GM23248 (cell line): Measurements from ENCODE around the gene THAP5. TPM values are rescaled to one million over a fixed set of nuclear protein-coding genes. Genes with fewer than 3 reads are reported as not detected.

Experiments
- DNase-seq: peaks from one replicate; pipeline ENCODE4 v3.0.0-alpha.2; 2015
- H2AFZ ChIP-seq: fragments of 200-600 bp; sonication (generic); 2 replicates; pipeline ENCODE4 v1.6.1; 2016; ENCODE audit warnings: antibody characterized with exemption
- H3F3A ChIP-seq: fragments of 200-600 bp; sonication (generic); 2 replicates; pipeline ENCODE4 v1.6.1; 2016; ENCODE audit warnings: mild to moderate bottlenecking, antibody characterized with exemption, mixed run types; ENCODE audit not compliant: insufficient read depth
- H3K27ac ChIP-seq: fragments of 200-600 bp; sonication (generic); 2 replicates; pipeline ENCODE4 v1.5.1; 2016; ENCODE audit warnings: mild to moderate bottlenecking
- H3K27me3 ChIP-seq: fragments of 200-600 bp; sonication (generic); replicated peaks from 2 replicates; pipeline ENCODE4 v1.6.1; 2016; ENCODE audit warnings: mild to moderate bottlenecking; ENCODE audit not compliant: insufficient read depth
- H3K36me3 ChIP-seq: fragments of 200-600 bp; sonication (generic); 2 replicates; pipeline ENCODE4 v1.6.1; 2016; ENCODE audit warnings: low read depth, mild to moderate bottlenecking
- H3K4me1 ChIP-seq: fragments of 200-600 bp; sonication (generic); 2 replicates; pipeline ENCODE4 v1.6.1; 2016; ENCODE audit warnings: mild to moderate bottlenecking; ENCODE audit not compliant: insufficient read depth
- H3K4me2 ChIP-seq: fragments of 200-600 bp; sonication (generic); one replicate; pipeline ENCODE4 v1.6.1; 2016; ENCODE audit warnings: mild to moderate bottlenecking; ENCODE audit not compliant: unreplicated experiment
- H3K4me3 ChIP-seq: fragments of 200-600 bp; sonication (generic); 2 replicates; pipeline ENCODE4 v1.5.1; 2016; ENCODE audit warnings: mild to moderate bottlenecking
- H3K79me2 ChIP-seq: fragments of 200-600 bp; sonication (generic); 2 replicates; pipeline ENCODE4 v1.6.1; 2016; ENCODE audit warnings: mild to moderate bottlenecking; ENCODE audit not compliant: insufficient read depth
- H3K9ac ChIP-seq: fragments of 200-600 bp; sonication (generic); 2 replicates; pipeline ENCODE4 v1.6.1; 2016; ENCODE audit warnings: mild to moderate bottlenecking
- H3K9me2 ChIP-seq: fragments of 200-600 bp; sonication (generic); 2 replicates; pipeline ENCODE4 v1.6.1; 2016; ENCODE audit warnings: mixed run types, mild to moderate bottlenecking, moderate library complexity; ENCODE audit not compliant: insufficient read depth
- H3K9me3 ChIP-seq: fragments of 200-600 bp; sonication (generic); one replicate; pipeline ENCODE4 v1.6.1; 2017; ENCODE audit warnings: low read depth
- H4K20me1 ChIP-seq: fragments of 200-600 bp; sonication (generic); 2 replicates; pipeline ENCODE4 v1.6.0; 2016; ENCODE audit not compliant: insufficient read depth
- EZH2 ChIP-seq: fragments of 200-600 bp; sonication (generic); IDR thresholded peaks from 2 replicates; pipeline ENCODE4 v1.6.1; 2018; ENCODE audit warnings: antibody characterized with exemption, mild to moderate bottlenecking; ENCODE audit not compliant: insufficient read depth, poor library complexity, severe bottlenecking
- EZH2phosphoT487 ChIP-seq: fragments of 200-600 bp; sonication (generic); IDR thresholded peaks from 2 replicates; pipeline ENCODE4 v1.6.1; 2018; ENCODE audit warnings: antibody characterized with exemption, moderate library complexity, mild to moderate bottlenecking, low read depth; ENCODE audit not compliant: insufficient read depth
- WGBS, 2 experiments: methylation state at CpG; one replicate each; pipeline ENCODE4 v1.1.6; 2015 to 2017; ENCODE audit warnings: low lambda C conversion rate in 2 of 2, low coverage in 1 of 2; ENCODE audit errors: missing lambda C conversion rate in 2 of 2; 5-methylcytosine and 5-hydroxymethylcytosine counted together
- in situ Hi-C: fragments of 300-500 bp; cut with MboI; formaldehyde crosslinking; loops from 2 replicates; pipeline ENCODE4 v1.15.0; 2020
- polyA plus RNA-seq: library from polyadenylated mRNA; unstranded; fragments of >200 nt; fragmentation: Nextera tagmentation; extraction: Ambion mirVana; gene quantifications from 2 replicates; pipeline ENCODE4 v1.2.1, GENCODE V29; 2016
- total RNA-seq: library from RNA; depleted of rRNA; stranded (reverse); fragments of >200 nt; shearing (Covaris generic); gene quantifications from 2 replicates; pipeline ENCODE4 v1.2.3, GENCODE V29; 2014

The THAP5 gene
- total and polyA plus RNA-seq, 2 experiments from 2014 or later = 23.3 to 30.9 TPM

GRCh38 chr7:108581655-108582491 is 12.4 kb upstream of the THAP5 start:
- H3K4me1 ChIP-seq = no peaks in the 10 kb centered on the region
- no peak overlapping the region for H2AFZ ChIP-seq
- H3K27me3 ChIP-seq = 0 out of 2 replicates have a peak, but pooled peaks cover 4% of the 10 kb centered on the region
- no peak overlapping the region for H3K4me2 ChIP-seq
- no peaks in the 10 kb centered on the region for H3K79me2 ChIP-seq
- H3F3A ChIP-seq = no peaks in the 10 kb centered on the region
- DNase-seq = no peak
- no peak for TF ChIP-seq EZH2phosphoT487
- no peak for TF ChIP-seq EZH2
- no peak overlapping the region for H3K27ac ChIP-seq
- no peak overlapping the region for H3K4me3 ChIP-seq
- H4K20me1 ChIP-seq = no peaks in the 10 kb centered on the region
- H3K36me3 ChIP-seq = no peaks in the 10 kb centered on the region
- H3K9ac ChIP-seq = no peak overlapping the region
- in situ Hi-C loops = no loop called here
- no peaks in the 10 kb centered on the region for H3K9me2 ChIP-seq
- H3K9me3 ChIP-seq = no peaks in the 10 kb centered on the region
- 62 to 71% methylated on average over 4 of the region's 4 CpGs for WGBS, 2 experiments

DNA sequence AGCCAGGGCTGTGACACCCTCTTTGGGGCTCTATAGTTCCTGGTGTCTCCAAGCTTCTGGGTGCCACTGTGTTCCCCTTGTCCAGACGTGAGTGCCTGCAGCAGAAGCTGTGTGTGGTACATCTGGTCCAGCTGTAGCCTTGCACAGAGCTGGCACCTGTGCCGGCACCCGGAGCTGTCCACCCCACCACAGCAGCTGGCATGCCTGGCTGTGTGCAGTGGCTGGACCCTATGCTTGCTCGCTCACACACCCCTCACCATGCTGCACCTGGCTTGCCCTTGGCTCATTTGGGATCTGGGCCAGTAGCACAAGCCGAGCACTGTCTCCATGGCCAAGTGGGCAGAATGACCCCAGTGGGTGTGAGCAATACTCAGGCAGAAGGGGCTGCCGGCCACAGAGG is 10.8 kb upstream of the THAP5 start:
- Histone ChIP-seq H2AFZ (no peak overlapping the region), H3K9me2 (no peaks in the 10 kb centered on the region), H3K79me2 (no peaks in the 10 kb centered on the region), H3K4me1 (no peaks in the 10 kb centered on the region), H3F3A (no peaks in the 10 kb centered on the region), H3K27ac (no peak overlapping the region), H4K20me1 (no peaks in the 10 kb centered on the region), H3K4me3 (no peak overlapping the region), H3K9me3 (no peaks in the 10 kb centered on the region), H3K9ac (no peak overlapping the region), H3K36me3 (no peaks in the 10 kb centered on the region), H3K4me2 (no peak overlapping the region), H3K27me3 (0 out of 2 replicates have a peak, but pooled peaks cover 1% of the 10 kb centered on the region)
- no peak for TF ChIP-seq EZH2
- TF ChIP-seq EZH2phosphoT487 = no peak
- in situ Hi-C loops = no loop called here
- WGBS, 2 experiments = 61 to 64% methylated on average over 6 of the region's 6 CpGs
- DNase-seq = no peak

- Histone ChIP-seq H3K4me3 (no peak overlapping the region), H3K27ac (no peak overlapping the region), H3K9me3 (no peaks in the 10 kb centered on the region), H3K9me2 (no peaks in the 10 kb centered on the region), H3K79me2 (peaks cover 4% of the 10 kb centered on the region), H3K9ac (no peak overlapping the region), H3K4me2 (no peak overlapping the region), H3K27me3 (no peaks in the 10 kb centered on the region), H4K20me1 (no peaks in the 10 kb centered on the region), H3K4me1 (no peaks in the 10 kb centered on the region), H2AFZ (no peak overlapping the region), H3F3A (no peaks in the 10 kb centered on the region), H3K36me3 (0 out of 2 replicates have a peak, but pooled peaks cover 5% of the 10 kb centered on the region)
- DNase-seq = no peak
- in situ Hi-C loops = no loop called here
- WGBS, 2 experiments = 98 to 100% methylated on average over 7 of the region's 7 CpGs
- TF ChIP-seq EZH2phosphoT487 (no peak), EZH2 (no peak)
Measured at GRCh38 chr7:108578937-108579336, 9.4 kb upstream of the THAP5 start.

- in situ Hi-C loops = no loop called here
- 100% methylated on average over 1 of the region's 1 CpG for WGBS, 2 experiments
- TF ChIP-seq EZH2 (no peak), EZH2phosphoT487 (no peak)
Measured at GRCh38 chr7:108576116-108576515, 6.6 kb upstream of the THAP5 start.

More at GRCh38 chr7:108576116-108576515, 6.6 kb upstream of the THAP5 start:
- Histone ChIP-seq H3K9ac (no peak overlapping the region), H3K9me2 (no peaks in the 10 kb centered on the region), H3K4me1 (peaks cover 8% of the 10 kb centered on the region), H4K20me1 (no peaks in the 10 kb centered on the region), H3K36me3 (peaks cover 22% of the 10 kb centered on the region), H3K79me2 (peaks cover 32% of the 10 kb centered on the region), H3K4me2 (no peak overlapping the region), H3K27me3 (no peaks in the 10 kb centered on the region), H3F3A (no peaks in the 10 kb centered on the region), H3K4me3 (no peak overlapping the region), H3K27ac (no peak overlapping the region), H3K9me3 (no peaks in the 10 kb centered on the region), H2AFZ (no peak overlapping the region)
- DNase-seq = no peak
